GM12872 (cell line): ENCODE measurements around the gene BACH2.

Source experiments
- TF ChIP-seq, protein P1 (sequence below): IDR thresholded peaks from 3 replicates; pipeline ENCODE4 v1.5.1; 2011; ENCODE audit warnings: low read depth, mild to moderate bottlenecking, low read length, moderate library complexity; ENCODE audit not compliant: insufficient read depth

The BACH2 gene

DNA sequence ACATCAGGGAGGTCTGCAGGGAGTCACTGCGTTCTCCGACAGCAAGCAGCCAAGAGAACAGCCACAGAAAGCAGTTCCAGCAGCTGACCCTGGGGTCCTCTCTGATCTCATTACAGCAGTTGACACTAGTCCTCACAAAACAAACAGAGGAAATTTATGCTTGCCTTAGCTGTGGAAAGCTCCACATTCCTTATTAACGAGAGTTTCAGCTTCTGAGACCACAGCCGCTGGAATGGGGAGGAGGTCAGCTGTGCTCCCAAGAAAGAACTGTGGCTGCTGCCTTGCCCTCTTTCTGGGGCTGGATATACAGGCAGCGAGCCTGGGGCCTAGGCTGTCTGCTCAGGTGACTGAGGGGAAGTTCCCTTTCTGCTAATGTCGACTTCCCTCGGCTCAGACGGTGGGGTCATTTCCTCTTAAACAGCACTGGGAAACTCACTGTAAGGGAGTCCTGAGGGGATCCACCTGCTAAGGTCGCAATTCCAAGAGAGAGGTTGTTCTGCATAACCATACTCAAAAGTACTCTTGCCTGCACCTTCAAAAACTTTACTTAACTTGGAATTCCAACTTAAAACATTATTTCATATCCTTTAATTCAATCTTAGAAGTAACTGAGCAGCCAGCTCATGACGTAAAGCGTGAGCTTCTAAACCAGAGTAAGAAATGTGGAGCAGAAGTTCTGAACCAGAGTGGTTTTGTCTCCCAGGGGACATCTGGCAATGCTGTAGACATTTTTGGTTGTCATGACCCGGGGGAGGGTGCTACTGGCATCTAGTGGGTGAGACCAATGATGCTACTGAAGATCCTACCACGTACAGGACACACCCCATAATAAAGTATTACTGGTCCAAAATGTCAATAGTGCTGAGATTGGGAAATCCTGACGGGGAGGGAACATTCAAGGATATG, 80.3 kb downstream of the BACH2 start:
- TF ChIP-seq, protein P1, sequence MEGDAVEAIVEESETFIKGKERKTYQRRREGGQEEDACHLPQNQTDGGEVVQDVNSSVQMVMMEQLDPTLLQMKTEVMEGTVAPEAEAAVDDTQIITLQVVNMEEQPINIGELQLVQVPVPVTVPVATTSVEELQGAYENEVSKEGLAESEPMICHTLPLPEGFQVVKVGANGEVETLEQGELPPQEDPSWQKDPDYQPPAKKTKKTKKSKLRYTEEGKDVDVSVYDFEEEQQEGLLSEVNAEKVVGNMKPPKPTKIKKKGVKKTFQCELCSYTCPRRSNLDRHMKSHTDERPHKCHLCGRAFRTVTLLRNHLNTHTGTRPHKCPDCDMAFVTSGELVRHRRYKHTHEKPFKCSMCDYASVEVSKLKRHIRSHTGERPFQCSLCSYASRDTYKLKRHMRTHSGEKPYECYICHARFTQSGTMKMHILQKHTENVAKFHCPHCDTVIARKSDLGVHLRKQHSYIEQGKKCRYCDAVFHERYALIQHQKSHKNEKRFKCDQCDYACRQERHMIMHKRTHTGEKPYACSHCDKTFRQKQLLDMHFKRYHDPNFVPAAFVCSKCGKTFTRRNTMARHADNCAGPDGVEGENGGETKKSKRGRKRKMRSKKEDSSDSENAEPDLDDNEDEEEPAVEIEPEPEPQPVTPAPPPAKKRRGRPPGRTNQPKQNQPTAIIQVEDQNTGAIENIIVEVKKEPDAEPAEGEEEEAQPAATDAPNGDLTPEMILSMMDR, result no peak

DNA sequence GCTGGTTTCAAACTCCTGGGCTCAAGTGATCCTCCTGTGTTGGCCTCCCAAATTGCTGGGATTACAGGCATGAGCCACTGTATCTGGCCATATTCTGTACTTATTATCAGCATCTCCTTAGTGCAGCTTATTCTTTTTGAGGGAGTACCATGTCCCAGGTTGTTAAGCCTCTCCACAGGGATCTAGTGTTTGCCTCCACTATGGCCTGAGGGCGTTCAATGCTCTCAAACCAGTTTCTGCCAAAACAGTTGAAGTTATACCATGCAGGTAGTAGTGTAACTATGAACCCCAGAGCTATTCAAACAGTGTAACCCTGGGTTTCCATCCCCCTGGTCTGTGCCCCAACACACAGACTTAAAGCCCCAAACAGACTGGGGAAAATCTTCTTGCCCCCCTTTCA, 81.7 kb downstream of the BACH2 start:
- TF ChIP-seq, protein P1, result no peak

DNA sequence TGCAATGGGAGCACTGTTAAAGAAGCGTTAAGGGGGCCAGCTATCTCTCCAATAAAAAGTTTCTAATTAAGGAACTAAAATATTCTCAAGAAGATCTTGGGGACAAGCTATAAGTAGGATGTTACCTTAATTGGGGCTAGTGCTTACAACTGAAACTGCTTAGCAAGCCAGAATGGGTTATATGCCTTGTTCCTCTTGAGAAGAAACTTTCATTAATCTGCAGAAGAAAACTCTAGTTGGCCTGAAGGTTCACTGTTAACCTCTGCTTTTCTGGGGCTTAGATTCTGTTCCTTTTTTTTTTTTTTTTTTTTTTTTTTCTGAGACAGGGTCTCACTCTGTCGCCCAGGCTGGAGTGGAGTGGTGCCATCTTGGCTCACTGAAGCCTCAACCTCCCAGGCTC, 82.2 kb downstream of the BACH2 start:
- TF ChIP-seq, protein P1, result no peak

DNA sequence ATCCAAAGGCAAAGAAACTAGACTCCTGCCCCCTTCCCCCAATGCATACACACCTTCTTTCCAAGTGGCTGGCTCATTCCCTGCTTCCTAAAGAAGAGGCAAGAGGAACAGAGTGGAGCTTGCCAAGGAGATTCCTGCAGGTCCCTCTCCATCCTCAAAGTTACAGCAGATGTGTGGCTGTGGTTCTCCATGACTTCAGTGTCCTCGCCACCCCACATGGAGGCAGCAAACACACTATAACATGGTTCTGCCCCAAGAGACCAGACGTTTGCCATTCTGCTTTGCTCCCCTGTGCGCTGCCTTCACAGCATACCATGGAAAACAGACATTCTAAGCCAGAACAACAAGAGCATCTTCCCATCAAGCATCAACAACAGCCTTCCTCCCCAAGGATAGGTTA, 84.4 kb downstream of the BACH2 start:
- TF ChIP-seq, protein P1, result peak; percentile 14; the same call in 1 of the 3 replicates

DNA sequence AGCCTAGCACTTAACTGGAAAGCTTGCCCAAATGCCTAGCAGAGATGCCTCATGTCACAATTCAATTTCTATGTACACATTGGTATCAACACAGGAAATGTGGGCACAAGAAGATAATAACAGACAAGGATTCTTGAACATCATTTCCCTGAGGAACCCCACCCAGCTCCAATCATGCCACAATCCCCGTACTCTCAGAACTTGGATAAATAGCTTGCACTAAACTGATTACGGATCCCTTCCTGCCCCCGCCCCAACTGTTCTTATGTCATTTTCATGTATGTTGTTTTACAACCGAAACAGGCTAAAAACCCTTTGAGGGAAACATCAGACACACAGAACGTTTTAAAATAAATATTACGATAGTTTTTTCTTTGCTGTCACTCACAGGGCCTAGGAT, 87.1 kb downstream of the BACH2 start:
- TF ChIP-seq, protein P1, result no peak

DNA sequence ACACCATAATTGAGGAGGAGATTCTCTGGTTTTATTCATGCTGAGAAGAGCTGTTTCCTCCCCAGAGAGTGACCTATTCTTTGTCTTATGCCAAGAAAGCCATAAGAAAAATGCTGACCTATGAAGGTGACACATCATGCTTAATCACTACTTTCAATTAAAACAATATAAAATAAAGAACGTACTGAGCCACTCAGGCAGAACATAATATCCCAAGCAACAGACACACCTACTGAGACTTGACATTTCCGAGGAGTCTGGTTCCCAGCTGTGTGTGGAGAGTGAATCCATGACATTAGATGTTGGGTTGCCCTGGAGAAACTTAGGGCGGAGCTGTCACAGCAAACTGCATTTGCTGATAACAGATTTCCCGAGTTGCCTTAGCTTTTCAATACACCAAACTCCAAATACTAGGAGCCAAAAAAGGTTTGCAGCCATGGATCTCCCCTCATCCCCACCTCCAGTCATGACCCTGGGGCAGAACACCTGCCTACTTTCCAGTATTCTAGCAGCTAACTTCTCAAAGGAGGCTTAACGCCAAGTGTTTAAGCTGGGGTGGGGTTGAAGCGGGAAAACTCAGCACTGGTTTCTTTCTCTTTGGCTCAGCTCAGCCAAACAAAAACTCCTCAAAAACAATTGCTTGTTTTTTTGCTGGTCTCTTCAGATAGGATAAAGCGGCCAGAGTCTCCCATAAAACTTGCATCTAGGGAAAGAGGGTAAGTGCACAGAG, 92.2 kb downstream of the BACH2 start:
- TF ChIP-seq, protein P1, result no peak

DNA sequence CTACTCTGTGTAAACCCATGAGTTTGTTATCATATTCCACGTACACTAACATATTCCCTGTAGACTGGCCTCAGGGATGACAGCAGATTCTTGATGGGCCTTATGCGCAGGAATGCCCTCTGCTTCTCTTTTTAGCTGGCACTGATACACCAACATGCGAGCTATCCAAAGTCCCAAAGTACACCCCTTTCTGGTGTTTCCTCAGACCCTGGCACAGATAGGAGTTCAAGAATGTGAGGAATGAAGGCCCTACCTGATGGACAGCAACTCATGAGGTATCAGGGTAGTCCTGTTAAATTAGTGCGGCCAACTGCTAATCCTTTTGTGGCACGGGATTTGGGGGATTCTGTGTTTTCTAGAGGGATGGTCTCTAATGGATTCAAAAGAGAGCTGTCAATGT, 93.0 kb downstream of the BACH2 start:
- TF ChIP-seq, protein P1, result no peak
